Measurements from ENCODE around the gene STXBP1. TPM values are rescaled to one million over a fixed set of nuclear protein-coding genes. Genes with fewer than 3 reads are reported as not detected.
A peak's percentile ranks its signal among the peaks of the same experiment; 100 is the strongest.

Gene STXBP1
- total RNA-seq, 1 experiment from 2014 or later, result 40.6 TPM

DNA sequence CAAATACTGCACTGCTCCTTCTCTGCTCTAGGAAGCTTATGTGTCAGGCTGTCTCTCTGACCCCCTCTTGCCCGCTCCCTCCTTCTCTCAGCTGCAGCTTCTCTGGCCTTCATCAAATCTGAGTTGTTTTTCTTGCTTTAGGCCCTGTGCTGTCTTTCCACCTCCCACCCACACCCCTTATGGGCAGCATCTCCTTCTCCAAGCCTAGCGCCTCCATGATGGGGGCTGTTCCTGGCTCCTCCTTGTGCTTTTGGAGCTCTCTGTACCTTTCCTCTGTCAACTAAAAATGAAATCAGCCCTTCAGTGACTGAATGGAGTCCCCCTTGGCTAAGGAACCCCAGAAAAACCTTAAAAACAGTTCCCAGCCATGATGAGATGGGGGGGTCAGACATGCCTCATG lies 88.1 kb downstream of the STXBP1 start:
- Histone ChIP-seq H3K4me1 (ENCODE audit: control insufficient read depth in 1 of 2, insufficient read depth in 2 of 2, low read length in 2 of 2) (peaks cover 20 to 38% of the 10 kb centered on the region in 2 experiments), H3K36me3 (ENCODE audit: control insufficient read depth in 1 of 2, insufficient read depth in 2 of 2, low read length in 2 of 2) (no peaks in the 10 kb centered on the region), H3K4me2 (ENCODE audit: low read length) (no peak overlapping the region), H3K9me3 (ENCODE audit: control insufficient read depth in 1 of 2, insufficient read depth in 1 of 2, low read depth in 1 of 2, low read length in 2 of 2) (no peaks in the 10 kb centered on the region), H3K27me3 (ENCODE audit: insufficient read depth, low read length) (no peaks in the 10 kb centered on the region), H3K9ac (ENCODE audit: low read length) (0 out of 2 replicates have a peak overlapping the region, but pooled peaks have one; percentile 69), H3K9me2 (ENCODE audit: insufficient read depth) (no peaks in the 10 kb centered on the region), H4K20me1 (ENCODE audit: insufficient read depth) (no peaks in the 10 kb centered on the region), H2AFZ (ENCODE audit: low read depth, low read length, poor library complexity, severe bottlenecking) (no peak overlapping the region), H3K4me3 (replicated peaks in 1 of 2; ENCODE audit: low read depth in 1 of 2, low read length in 2 of 2) (no peak overlapping the region), H3K79me2 (ENCODE audit: insufficient read depth, low read length) (no peaks in the 10 kb centered on the region), H3K27ac (ENCODE audit: low read depth, low read length) (no peak overlapping the region)
- ATAC-seq (no peak), DNase-seq (ENCODE audit: low read depth, low spot score) (no peak)
- intact Hi-C loops (cut with micrococcal nuclease), result no loop called here
- no TSS peak for BruUV-seq (replicated peaks)
- CTCF ChIA-PET, result no interaction called here
- TF ChIP-seq POLR2AphosphoS5 (IDR thresholded peaks at IDR 0.05; ENCODE audit: low read depth, low read length), result no peak
- no peak for TF ChIP-seq RAD21 (IDR thresholded peaks at IDR 0.05; ENCODE audit: low read depth)
- no peak for TF ChIP-seq ZNF274 (IDR thresholded peaks at IDR 0.05; ENCODE audit: low read depth, low read length)
- TF ChIP-seq ELF1 (IDR thresholded peaks at IDR 0.05; ENCODE audit: borderline replicate concordance, low read depth), result no peak
- TF ChIP-seq EGR1 (IDR thresholded peaks at IDR 0.05; ENCODE audit: low read depth), result no peak
- TF ChIP-seq CEBPB (IDR thresholded peaks at IDR 0.05; ENCODE audit: low read depth), result no peak
- TF ChIP-seq EZH2 (IDR thresholded peaks at IDR 0.05), result no peak
- TF ChIP-seq FOSL1 (IDR thresholded peaks at IDR 0.05; ENCODE audit: low read depth), result no peak
- TF ChIP-seq, protein P1, sequence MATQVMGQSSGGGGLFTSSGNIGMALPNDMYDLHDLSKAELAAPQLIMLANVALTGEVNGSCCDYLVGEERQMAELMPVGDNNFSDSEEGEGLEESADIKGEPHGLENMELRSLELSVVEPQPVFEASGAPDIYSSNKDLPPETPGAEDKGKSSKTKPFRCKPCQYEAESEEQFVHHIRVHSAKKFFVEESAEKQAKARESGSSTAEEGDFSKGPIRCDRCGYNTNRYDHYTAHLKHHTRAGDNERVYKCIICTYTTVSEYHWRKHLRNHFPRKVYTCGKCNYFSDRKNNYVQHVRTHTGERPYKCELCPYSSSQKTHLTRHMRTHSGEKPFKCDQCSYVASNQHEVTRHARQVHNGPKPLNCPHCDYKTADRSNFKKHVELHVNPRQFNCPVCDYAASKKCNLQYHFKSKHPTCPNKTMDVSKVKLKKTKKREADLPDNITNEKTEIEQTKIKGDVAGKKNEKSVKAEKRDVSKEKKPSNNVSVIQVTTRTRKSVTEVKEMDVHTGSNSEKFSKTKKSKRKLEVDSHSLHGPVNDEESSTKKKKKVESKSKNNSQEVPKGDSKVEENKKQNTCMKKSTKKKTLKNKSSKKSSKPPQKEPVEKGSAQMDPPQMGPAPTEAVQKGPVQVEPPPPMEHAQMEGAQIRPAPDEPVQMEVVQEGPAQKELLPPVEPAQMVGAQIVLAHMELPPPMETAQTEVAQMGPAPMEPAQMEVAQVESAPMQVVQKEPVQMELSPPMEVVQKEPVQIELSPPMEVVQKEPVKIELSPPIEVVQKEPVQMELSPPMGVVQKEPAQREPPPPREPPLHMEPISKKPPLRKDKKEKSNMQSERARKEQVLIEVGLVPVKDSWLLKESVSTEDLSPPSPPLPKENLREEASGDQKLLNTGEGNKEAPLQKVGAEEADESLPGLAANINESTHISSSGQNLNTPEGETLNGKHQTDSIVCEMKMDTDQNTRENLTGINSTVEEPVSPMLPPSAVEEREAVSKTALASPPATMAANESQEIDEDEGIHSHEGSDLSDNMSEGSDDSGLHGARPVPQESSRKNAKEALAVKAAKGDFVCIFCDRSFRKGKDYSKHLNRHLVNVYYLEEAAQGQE (IDR thresholded peaks at IDR 0.05; ENCODE audit: low read depth), result no peak
- TF ChIP-seq ZBTB33 (IDR thresholded peaks at IDR 0.05; ENCODE audit: extremely low read depth, insufficient replicate concordance, low read length), result no peak
- TF ChIP-seq JUND (IDR thresholded peaks at IDR 0.05), result no peak
- TF ChIP-seq, protein P2, sequence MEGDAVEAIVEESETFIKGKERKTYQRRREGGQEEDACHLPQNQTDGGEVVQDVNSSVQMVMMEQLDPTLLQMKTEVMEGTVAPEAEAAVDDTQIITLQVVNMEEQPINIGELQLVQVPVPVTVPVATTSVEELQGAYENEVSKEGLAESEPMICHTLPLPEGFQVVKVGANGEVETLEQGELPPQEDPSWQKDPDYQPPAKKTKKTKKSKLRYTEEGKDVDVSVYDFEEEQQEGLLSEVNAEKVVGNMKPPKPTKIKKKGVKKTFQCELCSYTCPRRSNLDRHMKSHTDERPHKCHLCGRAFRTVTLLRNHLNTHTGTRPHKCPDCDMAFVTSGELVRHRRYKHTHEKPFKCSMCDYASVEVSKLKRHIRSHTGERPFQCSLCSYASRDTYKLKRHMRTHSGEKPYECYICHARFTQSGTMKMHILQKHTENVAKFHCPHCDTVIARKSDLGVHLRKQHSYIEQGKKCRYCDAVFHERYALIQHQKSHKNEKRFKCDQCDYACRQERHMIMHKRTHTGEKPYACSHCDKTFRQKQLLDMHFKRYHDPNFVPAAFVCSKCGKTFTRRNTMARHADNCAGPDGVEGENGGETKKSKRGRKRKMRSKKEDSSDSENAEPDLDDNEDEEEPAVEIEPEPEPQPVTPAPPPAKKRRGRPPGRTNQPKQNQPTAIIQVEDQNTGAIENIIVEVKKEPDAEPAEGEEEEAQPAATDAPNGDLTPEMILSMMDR (IDR thresholded peaks at IDR 0.05 in 2 of 3, conservative IDR thresholded peaks at IDR 0.05 in 1 of 3; ENCODE audit: borderline replicate concordance in 1 of 3, insufficient read depth in 1 of 3, low read depth in 2 of 3, low read length in 2 of 3), result no peak
- no peak for TF ChIP-seq ATF3 (IDR thresholded peaks at IDR 0.05)
- TF ChIP-seq, protein P3, sequence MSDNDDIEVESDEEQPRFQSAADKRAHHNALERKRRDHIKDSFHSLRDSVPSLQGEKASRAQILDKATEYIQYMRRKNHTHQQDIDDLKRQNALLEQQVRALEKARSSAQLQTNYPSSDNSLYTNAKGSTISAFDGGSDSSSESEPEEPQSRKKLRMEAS (IDR thresholded peaks at IDR 0.05), result no peak
- TF ChIP-seq TCF7L2 (IDR thresholded peaks at IDR 0.05; ENCODE audit: borderline replicate concordance, extremely low read depth, insufficient read depth, insufficient read length), result no peak
- no peak for TF ChIP-seq ZFX (IDR thresholded peaks at IDR 0.05)
- POLR2A ChIA-PET, result interaction anchor here (0.8 to 2.1 kb wide), 2 partner anchors 22 to 35 kb away, joined by 3 to 6 read pairs; partner anchors contain the start of gene TOR2A
- RAD21 ChIA-PET (ENCODE audit: low non-redundant PET in 1 of 2, low total read pairs in 2 of 2, uncharacterized antibody in 2 of 2, unreplicated experiment in 2 of 2), result no interaction called here
